ENCODE data around the gene VWA2. TPM values are rescaled to one million over a fixed set of nuclear protein-coding genes. Genes with fewer than 3 reads are reported as not detected.

VWA2 gene
- total and polyA plus RNA-seq, 4 donors, result 1.6 to 18.3 (median 8.4) TPM

- H3K9ac ChIP-seq (ENCODE audit: insufficient read depth in 1 of 2, low read length in 2 of 2), result no peak overlapping the region
- H3K4me1 ChIP-seq (ENCODE audit: control insufficient read depth in 5 of 5, insufficient read depth in 5 of 5, low read length in 5 of 5), result peaks cover 0 to 3% (median 0%) of the 10 kb centered on the region in 5 donors
- H3K27me3 ChIP-seq (ENCODE audit: control insufficient read depth in 3 of 3, insufficient read depth in 3 of 3, low read length in 2 of 3), result no peaks in the 10 kb centered on the region
- DNase-seq (no peak), ATAC-seq (ENCODE audit: insufficient read depth, low FRiP score) (no peak)
- no peak overlapping the region for H3K4me3 ChIP-seq
- H3K9me3 ChIP-seq (ENCODE audit: control insufficient read depth in 4 of 4, insufficient read depth in 3 of 4, low read length in 3 of 4), result peaks cover 0 to 3% (median 0%) of the 10 kb centered on the region in 4 donors
- WGBS, 2 donors, result 92 to 98% methylated on average over 1 of the region's 1 CpG
- no peak for TF ChIP-seq CTCF (IDR thresholded peaks at IDR 0.05; ENCODE audit: control extremely low read depth, extremely low read depth)
- H3K27ac ChIP-seq (ENCODE audit: low read depth in 1 of 2, low read length in 1 of 2), result no peak overlapping the region
- no peaks in the 10 kb centered on the region for H3K36me3 ChIP-seq (ENCODE audit: control insufficient read depth in 4 of 4, insufficient read depth in 4 of 4, low read length in 4 of 4)
Observed at GRCh38 chr10:114250716-114251115, 11.7 kb downstream of the VWA2 start.

GRCh38 chr10:114252092-114252491 lies 13.0 kb downstream of the VWA2 start:
- ATAC-seq (ENCODE audit: insufficient read depth, low FRiP score) (no peak), DNase-seq (no peak)
- 97 to 99% methylated on average over 5 of the region's 5 CpGs for WGBS, 2 donors
- no peaks in the 10 kb centered on the region for H3K27me3 ChIP-seq (ENCODE audit: control insufficient read depth in 3 of 3, insufficient read depth in 3 of 3, low read length in 2 of 3)
- H3K9ac ChIP-seq (ENCODE audit: insufficient read depth in 1 of 2, low read length in 2 of 2), result no peak overlapping the region
- no peaks in the 10 kb centered on the region for H3K36me3 ChIP-seq (ENCODE audit: control insufficient read depth in 4 of 4, insufficient read depth in 4 of 4, low read length in 4 of 4)
- TF ChIP-seq CTCF (IDR thresholded peaks at IDR 0.05; ENCODE audit: control extremely low read depth, extremely low read depth), result no peak
- H3K27ac ChIP-seq (ENCODE audit: low read depth in 1 of 2, low read length in 1 of 2), result no peak overlapping the region
- H3K4me3 ChIP-seq, result no peak overlapping the region
- peaks cover 0 to 2% (median 0%) of the 10 kb centered on the region in 5 donors for H3K4me1 ChIP-seq (ENCODE audit: control insufficient read depth in 5 of 5, insufficient read depth in 5 of 5, low read length in 5 of 5)
- peaks cover 0 to 3% (median 0%) of the 10 kb centered on the region in 4 donors for H3K9me3 ChIP-seq (ENCODE audit: control insufficient read depth in 4 of 4, insufficient read depth in 3 of 4, low read length in 3 of 4)

- TF ChIP-seq CTCF (IDR thresholded peaks at IDR 0.05; ENCODE audit: control extremely low read depth, extremely low read depth), result no peak
- no peak for DNase-seq
- Histone ChIP-seq H3K9me3 (ENCODE audit: control insufficient read depth in 4 of 4, insufficient read depth in 3 of 4, low read length in 3 of 4) (peaks cover 0 to 3% (median 0%) of the 10 kb centered on the region in 4 donors), H3K36me3 (ENCODE audit: control insufficient read depth in 4 of 4, insufficient read depth in 4 of 4, low read length in 4 of 4) (no peaks in the 10 kb centered on the region), H3K4me1 (ENCODE audit: control insufficient read depth in 5 of 5, insufficient read depth in 5 of 5, low read length in 5 of 5) (peaks cover 0 to 8% (median 5%) of the 10 kb centered on the region in 5 donors), H3K27me3 (ENCODE audit: control insufficient read depth in 3 of 3, insufficient read depth in 3 of 3, low read length in 2 of 3) (no peaks in the 10 kb centered on the region), H3K27ac (ENCODE audit: low read depth in 1 of 2, low read length in 1 of 2) (no peak overlapping the region), H3K4me3 (no peak overlapping the region), H3K9ac (ENCODE audit: insufficient read depth in 1 of 2, low read length in 2 of 2) (no peak overlapping the region)
- ATAC-seq (ENCODE audit: insufficient read depth, low FRiP score), result no peak
- WGBS, 2 donors, result 72 to 73% methylated on average over 4 of the region's 7 CpGs
Observed at GRCh38 chr10:114252883-114253282, 13.8 kb downstream of the VWA2 start.

- no peak for ATAC-seq (ENCODE audit: insufficient read depth, low FRiP score)
- no peaks in the 10 kb centered on the region for H3K27me3 ChIP-seq (ENCODE audit: control insufficient read depth in 3 of 3, insufficient read depth in 3 of 3, low read length in 2 of 3)
Observed at GRCh38 chr10:114255227-114255626, 16.2 kb downstream of the VWA2 start.

More at GRCh38 chr10:114255227-114255626, 16.2 kb downstream of the VWA2 start:
- H3K9me3 ChIP-seq (ENCODE audit: control insufficient read depth in 4 of 4, insufficient read depth in 3 of 4, low read length in 3 of 4), result peaks cover 0 to 3% (median 0%) of the 10 kb centered on the region in 4 donors
- H3K9ac ChIP-seq (ENCODE audit: insufficient read depth in 1 of 2, low read length in 2 of 2), result no peak overlapping the region
- no peak for DNase-seq
- peaks cover 0 to 17% (median 13%) of the 10 kb centered on the region in 5 donors for H3K4me1 ChIP-seq (ENCODE audit: control insufficient read depth in 5 of 5, insufficient read depth in 5 of 5, low read length in 5 of 5)
- no peaks in the 10 kb centered on the region for H3K36me3 ChIP-seq (ENCODE audit: control insufficient read depth in 4 of 4, insufficient read depth in 4 of 4, low read length in 4 of 4)
- no peak for TF ChIP-seq CTCF (IDR thresholded peaks at IDR 0.05; ENCODE audit: control extremely low read depth, extremely low read depth)
- H3K27ac ChIP-seq (ENCODE audit: low read depth in 1 of 2, low read length in 1 of 2), result no peak overlapping the region
- WGBS, 2 donors, result 94 to 97% methylated on average over 1 of the region's 1 CpG
- H3K4me3 ChIP-seq, result no peak overlapping the region
